Fibroblast of skin of left quadriceps (primary cell): ENCODE data around the gene ZNF521.

Experiments
- DNase-seq, 2 experiments: peaks; one replicate each; pipeline ENCODE4 v3.0.0-alpha.2; 2013; ENCODE audit warnings: low read depth in 2 of 2

Gene ZNF521

GRCh38 chr18:25225151-25225550, 126.8 kb downstream of the ZNF521 start:
- no peak for DNase-seq

- DNase-seq, result no peak
These were observed 127.8 kb downstream of the ZNF521 start for GRCh38 chr18:25223899-25224886.

GRCh38 chr18:25223211-25223610, 128.8 kb downstream of the ZNF521 start:
- DNase-seq, result no peak

- no peak for DNase-seq
These were observed 129.3 kb downstream of the ZNF521 start for GRCh38 chr18:25222648-25223047.

GRCh38 chr18:25210622-25211021, 141.3 kb downstream of the ZNF521 start:
- no peak for DNase-seq

GRCh38 chr18:25192065-25192464, 159.9 kb downstream of the ZNF521 start:
- DNase-seq, result no peak

GRCh38 chr18:25190472-25190871, 161.5 kb downstream of the ZNF521 start:
- DNase-seq, result no peak

- DNase-seq, result no peak
These were observed 162.4 kb downstream of the ZNF521 start for GRCh38 chr18:25189391-25190185.

GRCh38 chr18:25187521-25188192, 164.3 kb downstream of the ZNF521 start:
- DNase-seq, result no peak

- DNase-seq, result no peak
These were observed 165.1 kb downstream of the ZNF521 start for GRCh38 chr18:25186871-25187270.

- DNase-seq, result no peak
These were observed 170.0 kb downstream of the ZNF521 start for GRCh38 chr18:25181993-25182392.

GRCh38 chr18:25181581-25181980, 170.4 kb downstream of the ZNF521 start:
- no peak for DNase-seq

GRCh38 chr18:25180973-25181548, 170.9 kb downstream of the ZNF521 start:
- no peak for DNase-seq

- DNase-seq, result no peak
These were observed 174.3 kb downstream of the ZNF521 start for GRCh38 chr18:25177631-25178030.

- DNase-seq, result no peak
These were observed 175.4 kb downstream of the ZNF521 start for GRCh38 chr18:25176518-25177042.

GRCh38 chr18:25175558-25176517, 176.1 kb downstream of the ZNF521 start:
- peak in 1 of 2 experiments; percentile 10 for DNase-seq

- DNase-seq, result no peak
These were observed 177.6 kb downstream of the ZNF521 start for GRCh38 chr18:25174324-25174723.

- peak; percentile 17 to 21 for DNase-seq
These were observed 180.6 kb downstream of the ZNF521 start for GRCh38 chr18:25171334-25171733.

- no peak for DNase-seq
These were observed 181.6 kb downstream of the ZNF521 start for GRCh38 chr18:25170402-25170801.

- peak in 1 of 2 experiments; percentile 7 for DNase-seq
These were observed 182.3 kb downstream of the ZNF521 start for GRCh38 chr18:25169701-25170100.
